Measurements from ENCODE around the gene FITM2. TPM values are rescaled to one million over a fixed set of nuclear protein-coding genes. Genes with fewer than 3 reads are reported as not detected.

Gene FITM2
- total RNA-seq, 8 experiments from 2014 or later: 3.7 to 13.5 (median 5.4) TPM

- no peak for ATAC-seq (replicated peaks in 6 of 8)
- no peak overlapping the region for H3K27ac ChIP-seq
- in situ Hi-C loops (cut with MboI; ENCODE audit: low pct_unique_long_range_greater_than_20kb in 2 of 9, low sequenced_read_pairs in 9 of 9, unreplicated experiment in 9 of 9): no loop called here
- H3K4me1 ChIP-seq (replicated peaks in 1 of 2): no peaks in the 10 kb centered on the region
- WGBS, 10 experiments: 0 to 87% (median 78%) methylated on average over 2 to 13 of the region's 28 CpGs; no CpG with 5 or more reads in 2 of the 10 experiments
- H3K4me3 ChIP-seq: no peak overlapping the region
Measured at GRCh38 chr20:44258226-44258890, 52.6 kb downstream of the FITM2 start.

DNA sequence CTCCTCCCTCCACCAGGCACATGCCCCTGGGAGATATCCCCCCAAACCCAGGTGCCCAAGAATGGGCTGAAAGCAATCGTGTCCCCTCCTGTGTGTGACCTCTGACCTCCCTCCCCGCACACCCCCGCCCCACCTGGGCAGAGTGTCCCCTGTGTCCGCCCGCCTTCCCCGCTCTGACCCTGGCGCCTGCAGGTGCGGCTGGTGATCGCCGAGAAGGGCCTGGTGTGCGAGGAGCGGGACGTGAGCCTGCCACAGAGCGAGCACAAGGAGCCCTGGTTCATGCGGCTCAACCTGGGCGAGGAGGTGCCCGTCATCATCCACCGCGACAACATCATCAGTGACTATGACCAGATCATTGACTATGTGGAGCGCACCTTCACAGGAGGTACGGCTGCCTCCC is 54.0 kb downstream of the FITM2 start:
- Histone ChIP-seq H3K4me3 (no peak overlapping the region), H3K27ac (no peak overlapping the region), H3K4me1 (replicated peaks in 1 of 2) (no peaks in the 10 kb centered on the region)
- in situ Hi-C loops (cut with MboI; ENCODE audit: low pct_unique_long_range_greater_than_20kb in 2 of 9, low sequenced_read_pairs in 9 of 9, unreplicated experiment in 9 of 9): no loop called here
- 60 to 100% methylated on average over 1 to 2 of the region's 21 CpGs; no CpG with 5 or more reads in 8 of the 10 experiments for WGBS, 10 experiments
- no peak for ATAC-seq (replicated peaks in 6 of 8)

GRCh38 chr20:44255942-44256341 is 55.1 kb downstream of the FITM2 start:
- no peak for ATAC-seq (replicated peaks in 6 of 8)
- in situ Hi-C loops (cut with MboI; ENCODE audit: low pct_unique_long_range_greater_than_20kb in 2 of 9, low sequenced_read_pairs in 9 of 9, unreplicated experiment in 9 of 9): no loop called here
- H3K4me3 ChIP-seq: no peak overlapping the region
- 100% methylated on average over 1 of the region's 1 CpG; no CpG with 5 or more reads in 8 of the 10 experiments for WGBS, 10 experiments
- H3K4me1 ChIP-seq (replicated peaks in 1 of 2): no peaks in the 10 kb centered on the region
- H3K27ac ChIP-seq: no peak overlapping the region

DNA sequence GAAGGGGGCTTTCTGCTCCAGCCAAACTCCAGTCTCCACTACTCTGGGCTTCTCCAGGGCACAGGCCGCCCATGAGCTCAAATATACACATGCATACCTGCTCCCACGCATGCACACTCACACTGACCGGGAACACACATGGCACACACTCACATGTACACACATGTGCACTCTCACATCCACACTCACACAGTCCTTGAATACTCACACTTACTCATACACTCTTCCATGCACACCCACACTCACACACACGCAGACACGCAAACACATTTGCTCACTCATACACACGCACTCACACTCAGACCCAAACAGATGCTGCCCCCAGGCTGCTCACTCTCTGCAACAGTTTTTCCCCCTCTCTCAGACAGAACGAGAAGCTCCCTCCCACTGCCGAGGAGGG is 56.9 kb downstream of the FITM2 start:
- no peak for ATAC-seq (replicated peaks in 6 of 8)
- in situ Hi-C loops (cut with MboI; ENCODE audit: low pct_unique_long_range_greater_than_20kb in 2 of 9, low sequenced_read_pairs in 9 of 9, unreplicated experiment in 9 of 9): no loop called here
- no peak overlapping the region for H3K27ac ChIP-seq
- 33 to 100% (median 71%) methylated on average over 1 to 4 of the region's 8 CpGs; no CpG with 5 or more reads in 3 of the 10 experiments for WGBS, 10 experiments
- H3K4me1 ChIP-seq (replicated peaks in 1 of 2): no peaks in the 10 kb centered on the region
- H3K4me3 ChIP-seq: no peak overlapping the region

GRCh38 chr20:44253528-44253927 is 57.5 kb downstream of the FITM2 start:
- Histone ChIP-seq H3K27ac (no peak overlapping the region), H3K4me3 (no peak overlapping the region), H3K4me1 (replicated peaks in 1 of 2) (peaks cover under 1% of the 10 kb centered on the region in 2 donors)
- no peak for ATAC-seq (replicated peaks in 6 of 8)
- in situ Hi-C loops (cut with MboI; ENCODE audit: low pct_unique_long_range_greater_than_20kb in 2 of 9, low sequenced_read_pairs in 9 of 9, unreplicated experiment in 9 of 9): no loop called here
- WGBS, 10 experiments: 0 to 100% (median 80%) methylated on average over 1 of the region's 3 CpGs; no CpG with 5 or more reads in 7 of the 10 experiments

Other genes starting within 250 kb of the FITM2 start
- gene JPH2, start 124.0 kb downstream of the FITM2 start, total RNA-seq: 1 to 10 TPM in 1 of 8 experiments, under 1 TPM in 6, not detected in 1; 0.05 to 2.4 (median 0.28) TPM
- gene OSER1, start 100.4 kb downstream of the FITM2 start, total RNA-seq: 10 to 100 TPM; 34.0 to 50.6 (median 37.4) TPM
- gene GDAP1L1, start 63.9 kb downstream of the FITM2 start, total RNA-seq: 100 to 1,000 TPM in 3 of 8 experiments, 10 to 100 TPM in 2, under 1 TPM in 3; 0.25 to 175 (median 62.2) TPM
- not detected for gene R3HDML, start 25.8 kb upstream of the FITM2 start, total RNA-seq
- gene HNF4A, start 44.5 kb upstream of the FITM2 start, total RNA-seq: under 1 TPM in 6 of 8 experiments, not detected in 2; 0.09 to 0.62 (median 0.17) TPM
- 10 to 100 TPM in 5 of 8 experiments, 1 to 10 TPM in 3; 7.1 to 18.9 (median 11.9) TPM for gene TTPAL, start 164.7 kb upstream of the FITM2 start, total RNA-seq
- gene SERINC3, start 210.9 kb upstream of the FITM2 start, total RNA-seq: 100 to 1,000 TPM in 1 of 8 experiments, 10 to 100 TPM in 7; 39.3 to 108 (median 61.1) TPM